ENCODE measurements around the gene RAI14.

RAI14 gene

GRCh38 chr5:34865091-34865490, 209.0 kb downstream of the RAI14 start:
- TF ChIP-seq ZFX (IDR thresholded peaks at IDR 0.05; ENCODE audit: borderline replicate concordance) (no peak), CTCF (IDR thresholded peaks at IDR 0.05) (no peak)
- H3K27ac ChIP-seq, result no peak overlapping the region

GRCh38 chr5:34866989-34867471, 210.9 kb downstream of the RAI14 start:
- no peak overlapping the region for H3K27ac ChIP-seq
- TF ChIP-seq ZFX (IDR thresholded peaks at IDR 0.05; ENCODE audit: borderline replicate concordance), result no peak
- no peak for TF ChIP-seq CTCF (IDR thresholded peaks at IDR 0.05)

GRCh38 chr5:34867660-34868059, 211.5 kb downstream of the RAI14 start:
- TF ChIP-seq CTCF (IDR thresholded peaks at IDR 0.05) (no peak), ZFX (IDR thresholded peaks at IDR 0.05; ENCODE audit: borderline replicate concordance) (no peak)
- no peak overlapping the region for H3K27ac ChIP-seq

- H3K27ac ChIP-seq, result no peak overlapping the region
- TF ChIP-seq ZFX (IDR thresholded peaks at IDR 0.05; ENCODE audit: borderline replicate concordance) (no peak), CTCF (IDR thresholded peaks at IDR 0.05) (no peak)
Observed at GRCh38 chr5:34868791-34869190, 212.7 kb downstream of the RAI14 start.

GRCh38 chr5:34869256-34869655, 213.1 kb downstream of the RAI14 start:
- H3K27ac ChIP-seq, result no peak overlapping the region
- TF ChIP-seq CTCF (IDR thresholded peaks at IDR 0.05) (no peak), ZFX (IDR thresholded peaks at IDR 0.05; ENCODE audit: borderline replicate concordance) (no peak)

GRCh38 chr5:34870382-34870781, 214.3 kb downstream of the RAI14 start:
- TF ChIP-seq CTCF (IDR thresholded peaks at IDR 0.05) (no peak), ZFX (IDR thresholded peaks at IDR 0.05; ENCODE audit: borderline replicate concordance) (no peak)
- no peak overlapping the region for H3K27ac ChIP-seq

- no peak overlapping the region for H3K27ac ChIP-seq
- TF ChIP-seq CTCF (IDR thresholded peaks at IDR 0.05) (no peak), ZFX (IDR thresholded peaks at IDR 0.05; ENCODE audit: borderline replicate concordance) (no peak)
Observed at GRCh38 chr5:34876275-34876674, 220.1 kb downstream of the RAI14 start.
